Colon (tissue), 2 donors: ENCODE results near the gene SHLD1.

Experiments used
- FAIRE-seq: peaks from 2 replicates; lab custom pipeline; 2012; peaks lifted over from hg19 to GRCh38; lab: Jason Lieb, UNC
- donor health status: control.
- donor health status: control.

SHLD1 gene

DNA sequence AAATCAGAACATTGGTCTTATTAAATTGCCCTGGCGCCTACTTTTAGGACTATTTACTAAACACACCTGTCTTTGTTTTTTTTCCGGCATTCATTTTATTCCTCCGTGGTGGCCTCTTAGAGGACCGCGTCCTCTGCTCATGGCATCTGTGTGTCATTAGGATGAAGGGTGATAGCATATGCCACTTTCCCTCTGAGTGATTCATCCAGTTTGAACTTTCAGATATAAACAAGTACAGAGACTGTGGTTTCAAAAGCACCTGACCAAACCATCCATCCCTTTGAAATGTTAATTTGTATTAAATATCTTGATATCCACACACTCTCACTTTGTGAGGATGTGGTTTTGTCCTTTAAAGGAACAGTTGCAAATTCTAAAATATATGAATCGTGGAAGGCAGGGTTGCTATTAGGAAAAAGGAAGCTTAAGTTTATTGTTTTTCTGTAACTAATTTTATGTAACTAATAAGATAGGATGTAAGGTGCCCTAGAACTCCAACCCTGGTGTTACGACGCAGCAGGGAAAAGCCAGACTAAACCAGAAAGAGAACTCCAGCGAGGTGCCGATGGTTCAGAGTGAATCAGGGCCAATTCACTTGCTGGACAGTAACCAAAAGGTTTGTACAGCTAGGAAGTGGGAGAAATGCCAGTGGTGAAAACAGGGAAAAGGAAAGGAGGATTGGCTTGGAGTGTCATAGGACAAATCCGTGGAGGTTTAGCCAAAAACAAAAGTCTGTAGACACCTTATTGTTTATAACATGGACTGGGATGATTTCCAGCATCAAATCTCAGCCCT, 98.7 kb downstream of the SHLD1 start:
- FAIRE-seq, result no peak

DNA sequence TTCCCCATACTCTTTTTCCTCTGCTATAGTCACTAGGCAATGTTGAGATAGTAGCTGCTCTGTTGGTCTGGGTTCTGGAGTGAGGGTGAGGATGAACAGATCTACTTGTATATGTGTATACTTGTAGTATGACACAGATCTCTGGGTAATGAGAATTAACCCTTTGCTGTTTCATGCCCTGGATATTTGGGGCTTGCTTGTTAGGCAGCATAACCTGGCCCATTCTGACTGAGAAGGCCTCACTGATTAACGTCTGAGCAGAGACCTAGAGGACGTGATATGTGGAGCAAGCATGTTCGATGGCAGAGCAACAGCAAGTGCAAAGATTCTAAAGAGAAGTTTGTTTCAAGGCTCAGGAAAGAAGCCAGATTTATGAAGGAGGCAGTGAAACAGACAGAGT, 105.7 kb downstream of the SHLD1 start:
- FAIRE-seq, result no peak

DNA sequence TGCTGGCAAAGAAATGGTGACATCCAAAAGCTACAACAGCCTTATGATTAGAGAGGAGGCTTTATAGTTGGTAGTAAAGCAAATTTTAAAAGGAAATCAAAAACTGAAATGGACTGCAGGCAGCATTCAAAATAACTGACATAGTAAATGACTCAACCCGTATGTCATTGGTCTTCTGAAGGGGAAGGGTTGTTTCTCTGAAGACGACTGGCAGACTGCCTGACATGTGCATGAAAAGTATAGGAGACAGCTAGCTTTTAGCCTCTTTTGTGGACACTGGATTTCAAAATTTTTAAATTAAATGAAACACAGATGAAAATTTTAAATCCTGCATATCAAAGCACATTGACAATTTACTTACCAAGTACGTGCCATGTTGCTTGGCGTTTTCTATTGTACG, 109.4 kb downstream of the SHLD1 start:
- FAIRE-seq, result no peak

DNA sequence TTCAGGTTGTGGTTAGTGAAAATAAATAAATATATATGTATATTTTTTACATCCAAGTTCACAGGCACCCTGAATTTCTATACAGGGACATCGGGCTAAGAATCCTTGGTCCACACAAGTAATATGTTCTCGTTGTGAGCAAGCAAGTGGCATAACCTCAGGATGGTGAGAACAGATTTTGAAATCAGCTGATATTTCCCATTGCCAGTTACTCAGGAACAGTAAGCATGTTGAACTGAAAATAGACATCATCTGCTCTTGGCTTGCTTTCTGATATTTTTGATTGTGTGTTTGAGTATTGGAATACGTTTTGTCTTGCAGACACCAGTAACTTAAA, 112.5 kb downstream of the SHLD1 start:
- no peak for FAIRE-seq

DNA sequence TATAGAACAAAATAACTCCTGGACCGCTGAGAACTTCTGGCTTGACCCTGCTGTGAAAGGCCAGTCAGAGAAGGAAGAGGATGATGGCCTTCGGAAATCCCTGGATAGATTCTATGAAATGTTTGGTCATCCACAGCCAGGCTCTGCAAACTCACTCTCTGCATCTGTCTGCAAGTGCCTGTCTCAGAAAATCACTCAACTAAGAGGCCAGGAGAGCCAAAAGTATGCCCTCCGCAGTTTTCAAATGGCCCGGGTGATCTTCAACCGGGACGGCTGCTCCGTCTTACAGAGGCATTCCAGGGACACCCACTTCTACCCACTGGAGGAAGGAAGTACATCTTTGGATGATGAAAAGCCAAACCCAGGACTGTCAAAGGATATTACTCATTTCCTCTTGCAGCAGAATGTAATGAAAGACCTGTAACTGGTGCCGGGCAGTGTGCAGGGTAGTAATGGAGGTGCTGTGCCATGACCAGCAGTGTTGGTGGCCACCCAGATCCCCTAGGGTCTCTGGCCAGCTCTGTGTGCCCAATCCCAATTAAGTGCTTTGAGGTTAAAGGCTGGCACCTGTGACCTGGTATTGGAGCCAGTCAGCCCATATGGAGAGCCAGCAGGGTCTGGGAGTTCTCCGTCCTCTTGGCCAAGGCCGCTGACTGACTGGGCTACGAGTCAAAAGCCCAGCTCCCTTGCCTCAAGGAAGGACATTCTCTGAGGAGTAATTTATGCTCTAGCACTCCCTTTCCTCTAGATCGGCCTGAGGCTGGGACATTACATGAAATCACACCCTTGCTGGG, 113.0 kb downstream of the SHLD1 start:
- FAIRE-seq, result no peak

DNA sequence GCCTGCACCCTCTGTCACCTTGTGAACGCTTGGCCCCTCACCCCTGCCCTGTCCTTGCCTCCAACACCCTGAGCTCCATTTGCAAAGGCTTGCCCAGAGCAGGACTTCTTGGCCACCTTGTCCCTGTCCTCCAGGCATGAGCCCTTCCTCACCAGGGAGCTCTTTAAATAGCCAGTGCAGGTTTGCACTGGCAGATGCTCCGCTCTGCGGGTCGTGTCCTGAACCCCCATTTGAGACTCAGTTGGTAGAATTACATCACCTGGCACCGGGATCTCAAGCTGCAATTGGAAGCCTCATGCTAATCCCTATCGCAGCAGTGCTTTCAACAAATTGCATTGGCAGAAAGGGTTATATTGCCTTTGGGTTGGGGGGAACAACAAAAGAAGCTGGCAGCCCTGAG, 114.2 kb downstream of the SHLD1 start:
- FAIRE-seq, result no peak

DNA sequence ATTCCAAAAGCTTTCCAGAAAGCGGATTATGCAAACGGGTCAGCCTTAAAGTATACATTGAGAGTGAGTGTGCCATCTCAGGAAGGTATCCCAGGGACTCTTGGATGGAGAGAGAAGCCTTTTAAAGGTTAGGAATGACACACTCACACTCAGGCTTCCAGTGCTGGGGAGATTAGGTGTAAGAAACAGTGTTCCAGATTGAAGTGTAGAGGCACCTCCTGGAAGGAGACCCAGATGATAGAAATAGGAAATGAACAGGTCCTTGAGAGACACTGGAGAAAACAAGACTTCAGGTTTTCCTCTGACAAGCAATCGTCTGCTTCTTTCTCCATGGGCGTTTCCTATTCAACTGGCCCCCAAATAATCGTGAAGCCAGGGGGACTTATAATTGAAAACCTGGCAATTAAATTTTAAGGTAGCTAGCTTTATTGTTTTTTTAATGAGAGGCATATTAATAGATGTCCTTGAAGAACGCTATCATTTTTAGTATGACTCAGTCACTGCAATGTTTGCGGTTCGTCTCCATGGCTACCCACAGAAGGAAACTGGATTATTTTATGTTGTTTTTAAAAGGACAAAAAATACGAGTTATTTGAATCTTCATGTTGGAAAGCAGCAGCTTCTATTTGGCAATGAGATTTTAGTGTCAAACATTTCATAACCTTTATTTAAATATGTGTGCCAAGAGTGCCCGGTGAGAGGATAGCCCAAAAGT, 114.8 kb downstream of the SHLD1 start:
- FAIRE-seq, result no peak

DNA sequence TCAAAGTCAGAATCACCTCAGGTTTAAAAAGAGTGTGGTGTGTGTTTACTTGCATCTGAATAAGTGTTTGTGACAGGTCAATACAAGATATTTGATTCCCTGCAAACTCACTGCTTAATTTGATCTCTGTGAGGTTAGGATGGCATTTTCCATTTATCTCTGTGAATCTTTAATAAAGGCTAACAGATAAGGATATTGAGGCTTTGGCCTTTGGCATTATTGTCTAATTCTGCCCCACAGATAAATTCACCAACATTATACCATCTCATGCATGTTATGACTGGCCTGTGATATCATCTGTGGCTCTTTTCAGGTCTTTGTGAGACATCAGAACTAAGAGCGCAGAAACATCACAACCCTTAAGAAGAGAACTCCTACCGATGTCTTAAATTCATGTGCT, 115.4 kb downstream of the SHLD1 start:
- FAIRE-seq, result no peak

DNA sequence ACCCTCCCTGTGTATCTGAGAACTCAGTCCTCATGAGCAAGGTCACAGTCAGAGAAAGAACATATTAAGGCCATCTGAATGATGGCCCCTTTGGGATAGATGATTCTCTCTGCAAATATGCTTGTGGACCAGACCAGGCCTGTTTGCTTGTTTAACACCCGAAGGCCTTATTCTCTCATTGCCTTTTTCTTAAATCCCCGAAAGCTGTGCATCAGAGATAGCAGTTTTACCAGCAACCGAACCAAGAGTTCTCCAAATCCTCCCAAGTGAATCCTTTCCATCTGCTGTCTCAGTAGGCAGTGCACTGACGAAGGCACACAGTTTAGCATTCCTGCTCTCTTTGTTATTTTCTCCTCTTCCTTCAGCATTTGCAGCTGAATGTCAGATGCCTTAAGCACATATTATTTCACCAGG, 120.4 kb downstream of the SHLD1 start:
- no peak for FAIRE-seq

DNA sequence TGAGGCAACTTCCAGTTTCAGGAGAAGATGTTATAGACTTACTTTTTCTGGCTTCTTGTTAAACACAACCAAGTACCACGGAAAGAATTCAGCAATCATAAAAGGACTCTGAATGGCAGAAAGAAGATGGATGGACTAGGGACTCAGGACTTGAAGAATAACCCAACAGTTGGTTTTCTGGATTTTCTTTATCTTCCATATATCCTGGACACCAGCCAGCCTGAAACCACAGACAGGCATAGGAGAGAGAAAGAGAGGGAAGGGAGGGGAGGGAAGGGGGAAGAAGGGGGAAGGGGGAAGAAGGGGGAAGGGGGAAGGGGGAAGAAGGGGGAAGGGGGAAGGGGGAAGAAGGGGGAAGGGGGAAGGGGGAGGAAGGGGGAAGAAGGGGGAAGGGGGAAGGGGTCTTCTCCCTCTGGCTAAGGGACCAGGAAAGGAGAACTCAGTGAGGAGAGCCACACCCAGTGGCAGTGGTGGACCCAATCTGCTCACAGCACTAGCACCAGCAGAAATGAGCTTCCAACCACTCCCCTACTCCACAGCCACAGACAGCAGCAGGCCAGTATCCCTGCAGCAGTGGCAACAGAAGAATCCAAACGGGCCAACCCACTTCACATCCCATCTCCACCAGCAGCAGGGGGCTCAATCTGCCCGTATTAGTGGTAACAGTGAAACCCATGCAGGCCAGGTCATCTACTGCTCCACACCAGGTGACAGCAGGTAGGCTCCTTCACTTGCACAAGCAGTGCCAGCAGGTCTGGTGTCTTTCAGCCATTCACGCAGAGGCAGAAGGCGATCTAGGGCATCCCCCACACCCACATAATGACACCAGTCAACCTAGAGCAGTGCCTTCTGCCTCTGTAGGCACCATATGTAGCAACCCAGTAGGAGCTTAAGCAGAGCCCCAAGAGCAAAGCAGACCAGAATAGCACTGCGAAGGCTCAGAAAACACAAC, 121.5 kb downstream of the SHLD1 start:
- FAIRE-seq, result no peak

DNA sequence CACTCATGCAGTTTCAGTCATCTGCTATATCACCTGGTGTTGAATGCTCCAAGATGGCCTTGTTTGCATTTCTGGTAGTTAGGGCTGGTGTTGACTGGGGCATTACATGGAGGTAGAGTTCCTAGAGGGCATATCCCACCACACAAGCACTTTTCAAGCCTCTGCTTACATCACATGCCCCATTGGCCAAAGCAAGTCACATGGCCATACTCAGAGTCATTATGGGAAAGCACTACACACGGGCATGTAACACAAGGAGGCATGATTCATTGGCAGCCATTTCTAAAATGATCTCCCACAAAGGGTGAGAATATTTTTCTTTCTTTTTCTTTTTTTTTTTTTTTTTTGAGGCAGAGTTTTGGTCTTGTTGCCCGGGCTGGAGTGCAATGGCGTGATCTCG, 126.9 kb downstream of the SHLD1 start:
- FAIRE-seq, result no peak

DNA sequence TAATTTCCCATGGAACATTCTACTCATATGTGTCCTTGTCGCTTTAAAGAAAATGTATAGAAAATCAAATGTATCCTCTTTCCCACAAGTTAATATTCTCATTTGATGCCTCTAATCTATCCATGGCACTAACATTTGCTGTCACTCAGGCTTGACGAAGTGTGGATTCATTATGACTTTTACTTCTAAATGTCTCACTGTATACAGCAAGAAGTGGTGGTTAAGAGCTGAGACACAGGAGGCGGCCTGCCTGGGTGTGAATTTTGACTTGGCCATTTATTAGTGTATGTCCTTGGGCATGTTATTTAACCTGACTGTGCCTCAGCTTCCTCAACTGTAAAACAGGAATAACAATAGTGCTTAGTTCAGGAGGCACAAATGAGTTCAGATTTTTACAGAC, 130.1 kb downstream of the SHLD1 start:
- no peak for FAIRE-seq

DNA sequence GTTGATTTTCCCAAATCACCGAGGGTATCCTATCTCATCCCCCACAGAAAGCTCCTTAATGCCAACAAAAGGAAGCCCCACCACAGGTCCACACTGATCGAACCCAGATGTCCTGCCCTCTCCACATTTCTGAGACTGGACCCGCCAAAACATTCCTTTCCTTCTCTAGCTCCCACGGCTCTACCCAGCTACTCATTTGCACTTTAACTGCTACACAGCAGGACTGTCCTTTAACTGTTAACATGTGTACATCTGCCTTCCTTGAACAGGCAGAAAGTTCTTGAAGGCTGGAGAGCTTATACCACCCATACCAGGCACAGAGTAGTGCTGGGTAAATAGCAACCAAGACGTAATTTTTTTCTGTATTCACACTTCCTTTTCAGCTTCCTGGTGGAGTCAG, 131.5 kb downstream of the SHLD1 start:
- FAIRE-seq, result no peak

DNA sequence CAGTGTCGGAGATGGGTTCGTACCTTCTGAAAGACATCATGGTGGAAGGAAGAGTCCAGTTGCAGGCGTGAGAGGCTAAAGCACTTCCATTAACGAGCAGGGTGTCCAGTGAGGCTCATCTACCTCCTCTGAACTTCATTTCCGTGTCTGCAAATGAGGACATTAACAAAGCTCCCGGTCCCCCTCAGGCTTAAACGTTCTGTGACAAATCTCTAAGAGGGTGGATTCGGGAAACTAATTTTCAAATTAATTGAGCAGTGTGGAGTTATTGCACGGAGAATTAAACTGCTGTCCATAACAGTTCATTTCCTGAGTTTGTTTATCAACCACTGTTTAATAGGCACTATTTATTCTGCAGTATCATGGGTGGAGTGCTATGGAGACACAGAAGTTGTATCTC, 132.0 kb downstream of the SHLD1 start:
- no peak for FAIRE-seq

DNA sequence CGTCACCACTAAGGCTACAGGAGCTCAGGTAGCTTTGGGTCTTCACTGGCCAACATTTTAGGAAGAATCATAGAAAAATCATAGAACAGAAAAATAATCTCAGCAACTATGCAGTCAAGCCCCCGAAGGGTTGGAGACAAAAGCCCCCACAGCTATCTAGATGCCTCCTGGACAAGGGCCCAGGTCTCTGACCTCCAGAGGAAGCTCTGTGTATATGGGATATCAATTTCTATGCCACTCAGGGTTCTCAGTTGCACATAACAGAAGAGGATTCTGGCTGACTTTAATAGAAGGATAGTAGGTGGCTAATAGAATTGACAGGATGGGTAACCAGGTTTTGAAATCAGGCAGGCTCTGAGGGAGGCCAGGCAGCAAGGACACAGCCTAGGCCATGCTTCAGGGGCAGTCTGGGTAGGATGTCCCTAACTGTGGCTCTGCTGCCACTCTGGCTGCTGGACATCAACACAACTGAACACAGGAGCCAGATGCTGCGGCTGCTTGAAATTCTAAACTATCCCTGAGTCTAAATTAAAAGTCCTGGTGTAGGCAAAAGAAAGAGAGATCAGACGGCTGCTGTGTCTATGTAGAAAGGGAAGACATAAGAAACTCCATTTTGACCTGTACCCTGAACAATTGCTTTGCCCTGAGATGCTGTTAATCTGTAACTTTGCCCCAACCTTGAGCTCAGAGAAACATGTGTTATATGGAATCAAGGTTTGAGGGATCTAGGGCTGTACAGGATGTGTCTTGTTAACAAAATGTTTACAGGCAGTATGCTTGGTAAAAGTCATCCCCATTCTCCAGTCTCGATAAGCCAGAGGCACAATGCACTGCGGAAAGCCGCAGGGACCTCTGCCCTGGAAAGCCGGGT, 134.5 kb downstream of the SHLD1 start:
- FAIRE-seq, result no peak

DNA sequence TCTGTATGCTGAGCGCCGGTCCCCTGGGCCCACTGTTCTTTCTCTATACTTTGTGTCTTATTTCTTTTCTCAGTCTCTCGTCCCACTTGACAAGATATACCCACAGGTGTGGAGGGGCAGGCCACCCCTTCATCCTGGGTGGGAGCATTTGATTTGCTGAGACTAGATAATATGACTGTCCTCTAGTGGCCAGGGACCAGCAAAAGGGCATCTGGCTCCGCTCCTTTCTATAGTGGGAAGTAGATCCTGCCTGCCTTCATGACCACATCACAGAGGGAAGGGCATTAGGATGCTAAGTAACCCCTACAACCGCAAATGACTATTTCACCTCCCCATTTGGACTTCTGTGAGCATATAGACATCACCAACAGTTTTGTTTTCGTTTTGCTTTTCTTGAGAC, 135.7 kb downstream of the SHLD1 start:
- FAIRE-seq, result no peak

DNA sequence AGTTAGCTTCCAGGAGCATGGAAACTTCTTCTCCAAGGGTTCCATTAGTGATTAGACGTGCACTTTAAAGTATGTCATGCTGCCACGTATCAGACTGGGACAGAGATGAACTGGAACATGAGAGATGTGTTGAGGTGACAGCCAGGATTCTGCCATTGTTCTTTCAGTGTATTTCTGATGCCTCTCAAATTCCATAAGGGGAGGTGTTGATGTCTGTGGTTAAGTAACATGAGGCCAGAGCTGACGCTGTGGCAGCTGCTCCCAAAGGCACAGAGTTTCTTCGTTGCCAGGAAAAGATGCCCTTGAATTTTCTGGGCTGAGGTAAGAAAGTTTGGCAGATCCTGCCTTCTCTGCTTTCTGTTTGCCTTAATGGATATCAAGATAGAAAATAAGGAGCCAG, 136.6 kb downstream of the SHLD1 start:
- no peak for FAIRE-seq

DNA sequence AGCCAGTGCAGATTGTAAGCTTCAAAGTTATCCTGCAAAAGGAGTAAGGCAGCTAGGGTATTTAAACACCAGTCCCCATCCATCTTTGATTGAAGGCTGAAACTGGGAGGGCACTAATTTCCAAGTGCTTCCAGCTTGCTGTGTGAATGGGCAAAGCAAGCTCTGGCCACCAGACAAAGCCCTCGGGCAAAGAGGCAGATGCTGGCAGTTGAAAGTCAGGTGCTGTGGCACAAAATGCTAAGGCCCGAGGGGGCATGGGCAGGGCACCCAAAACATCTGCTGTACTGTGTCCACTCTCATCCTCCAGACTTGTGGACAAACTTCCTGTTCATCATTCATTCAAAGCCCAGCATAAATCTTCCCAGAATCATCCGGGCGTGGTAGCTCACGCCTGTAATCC, 137.2 kb downstream of the SHLD1 start:
- FAIRE-seq, result no peak

DNA sequence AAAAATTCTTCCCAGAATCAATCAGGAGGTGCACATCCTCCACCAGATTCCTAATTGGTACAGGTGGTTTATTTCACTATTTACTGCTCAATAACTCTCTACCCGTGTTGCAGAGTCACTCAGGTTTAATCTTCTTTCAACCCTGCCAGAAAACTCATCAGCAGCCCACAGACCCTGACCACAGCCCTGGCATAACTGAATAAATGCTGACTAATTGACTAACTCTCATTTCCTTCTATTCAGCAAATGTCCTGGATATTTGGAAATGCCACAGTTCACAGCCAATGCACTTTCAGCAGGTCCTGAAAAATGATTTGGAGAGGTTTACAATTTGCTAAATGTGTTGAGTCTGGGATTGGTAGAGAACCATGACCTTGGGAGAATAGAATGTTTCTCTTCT, 137.8 kb downstream of the SHLD1 start:
- no peak for FAIRE-seq

DNA sequence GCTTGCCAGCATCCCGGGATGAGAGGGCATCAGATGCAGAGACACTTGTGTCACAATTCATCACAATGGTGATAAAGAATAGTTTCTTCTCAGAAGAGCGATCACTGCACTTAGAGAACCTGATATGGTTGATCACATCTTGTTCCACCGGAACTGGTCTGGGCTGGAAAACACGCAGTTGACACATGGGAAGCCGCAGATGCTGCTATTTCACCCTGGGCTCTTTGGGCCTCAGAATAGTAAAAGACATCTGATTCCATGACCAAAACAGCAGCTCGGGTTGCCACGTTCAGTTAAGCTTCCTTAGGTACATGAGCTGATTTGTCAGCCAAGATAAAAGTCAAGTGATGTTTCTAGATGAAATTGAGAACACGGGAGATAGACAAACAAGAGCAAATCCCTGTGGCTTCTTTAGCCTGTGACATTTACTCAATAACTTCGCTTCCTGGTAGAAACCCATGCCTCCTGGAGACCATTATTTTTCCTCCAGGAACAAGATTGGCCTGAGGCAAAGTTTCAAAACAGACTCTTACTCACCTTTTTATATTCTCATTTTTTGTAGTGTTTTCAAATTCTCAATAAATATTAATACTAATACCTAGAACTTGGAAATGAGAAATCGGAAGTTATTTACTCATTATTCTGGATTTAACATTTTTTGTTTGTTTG, 140.7 kb downstream of the SHLD1 start:
- FAIRE-seq, result no peak

DNA sequence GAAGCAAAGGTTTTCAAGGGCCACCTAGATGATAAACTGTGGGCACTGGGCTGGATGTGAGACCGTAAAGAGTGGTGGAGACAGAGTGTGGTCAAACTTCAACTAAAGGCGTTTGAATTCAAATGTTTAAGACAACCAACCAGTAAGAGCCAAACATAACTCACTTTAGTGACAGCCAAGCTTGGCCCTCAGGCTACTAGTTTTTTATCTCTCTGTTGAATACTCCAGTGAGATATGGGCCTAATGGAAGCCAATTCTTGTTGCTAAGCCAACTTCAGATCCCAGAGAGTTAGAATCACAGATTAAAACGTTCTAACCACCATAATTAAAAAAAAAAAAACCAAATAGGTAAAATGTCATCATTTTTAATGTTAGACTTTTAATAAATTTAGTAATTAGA, 142.9 kb downstream of the SHLD1 start:
- no peak for FAIRE-seq
